Measurements from ENCODE around the gene BMP8A.
A peak's percentile ranks its signal among the peaks of the same experiment; 100 is the strongest.
"Not testable (repeated sequence)": the region's sequence is repeated elsewhere in the genome, so short reads cannot be mapped to it uniquely, and the experiment has no call there.

BMP8A gene, protein sequence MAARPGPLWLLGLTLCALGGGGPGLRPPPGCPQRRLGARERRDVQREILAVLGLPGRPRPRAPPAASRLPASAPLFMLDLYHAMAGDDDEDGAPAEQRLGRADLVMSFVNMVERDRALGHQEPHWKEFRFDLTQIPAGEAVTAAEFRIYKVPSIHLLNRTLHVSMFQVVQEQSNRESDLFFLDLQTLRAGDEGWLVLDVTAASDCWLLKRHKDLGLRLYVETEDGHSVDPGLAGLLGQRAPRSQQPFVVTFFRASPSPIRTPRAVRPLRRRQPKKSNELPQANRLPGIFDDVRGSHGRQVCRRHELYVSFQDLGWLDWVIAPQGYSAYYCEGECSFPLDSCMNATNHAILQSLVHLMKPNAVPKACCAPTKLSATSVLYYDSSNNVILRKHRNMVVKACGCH

DNA sequence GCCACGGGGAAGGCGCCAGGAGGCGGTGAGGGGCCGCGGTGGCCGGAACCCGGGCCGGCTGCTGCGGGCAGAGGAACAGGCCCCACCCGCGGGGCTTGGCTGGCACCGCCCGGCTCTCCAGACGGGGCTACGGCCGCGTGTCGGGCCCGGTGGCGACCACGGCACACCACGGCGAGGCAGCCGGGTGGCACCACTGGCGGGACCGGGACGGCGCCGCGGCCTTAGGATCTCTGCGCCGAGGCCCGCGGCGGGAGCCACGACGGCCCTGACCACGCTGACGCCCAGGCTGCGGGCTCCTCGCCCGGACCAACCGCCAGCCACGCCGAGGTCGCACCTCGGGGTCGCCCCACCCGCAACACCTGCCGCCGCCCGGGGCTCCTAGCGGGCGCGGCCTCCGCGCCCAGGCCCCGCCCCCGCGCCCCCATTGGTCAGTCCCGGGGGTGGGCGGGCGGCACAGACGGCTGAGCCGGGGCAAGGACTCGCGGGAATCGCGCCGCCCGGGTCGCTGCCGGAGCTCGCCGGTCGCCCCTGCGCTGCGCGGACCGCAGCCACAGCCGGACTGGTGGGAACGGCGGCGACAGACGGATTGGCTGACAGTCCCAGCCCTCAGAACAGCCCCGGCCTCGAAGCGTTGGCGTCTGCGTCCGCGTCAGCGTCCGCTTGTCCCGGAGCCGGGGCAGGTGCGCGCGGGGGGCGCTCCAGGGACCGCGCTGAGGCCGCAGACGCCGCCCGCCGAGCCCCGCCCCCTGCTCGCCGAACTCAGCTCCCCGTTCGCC, at the start of gene BMP8A:
BMP8A (plus strand) TSS at position 491 of the 776 bp plus-strand sequence. CDS start 356 bp downstream, outside the sequence.
- TF ChIP-seq, protein P1, sequence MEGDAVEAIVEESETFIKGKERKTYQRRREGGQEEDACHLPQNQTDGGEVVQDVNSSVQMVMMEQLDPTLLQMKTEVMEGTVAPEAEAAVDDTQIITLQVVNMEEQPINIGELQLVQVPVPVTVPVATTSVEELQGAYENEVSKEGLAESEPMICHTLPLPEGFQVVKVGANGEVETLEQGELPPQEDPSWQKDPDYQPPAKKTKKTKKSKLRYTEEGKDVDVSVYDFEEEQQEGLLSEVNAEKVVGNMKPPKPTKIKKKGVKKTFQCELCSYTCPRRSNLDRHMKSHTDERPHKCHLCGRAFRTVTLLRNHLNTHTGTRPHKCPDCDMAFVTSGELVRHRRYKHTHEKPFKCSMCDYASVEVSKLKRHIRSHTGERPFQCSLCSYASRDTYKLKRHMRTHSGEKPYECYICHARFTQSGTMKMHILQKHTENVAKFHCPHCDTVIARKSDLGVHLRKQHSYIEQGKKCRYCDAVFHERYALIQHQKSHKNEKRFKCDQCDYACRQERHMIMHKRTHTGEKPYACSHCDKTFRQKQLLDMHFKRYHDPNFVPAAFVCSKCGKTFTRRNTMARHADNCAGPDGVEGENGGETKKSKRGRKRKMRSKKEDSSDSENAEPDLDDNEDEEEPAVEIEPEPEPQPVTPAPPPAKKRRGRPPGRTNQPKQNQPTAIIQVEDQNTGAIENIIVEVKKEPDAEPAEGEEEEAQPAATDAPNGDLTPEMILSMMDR (IDR thresholded peaks at IDR 0.05; ENCODE audit: extremely low read depth, insufficient read depth, missing control alignments): peak; percentile 20
- DNase-seq (ENCODE audit: low spot score): peak; percentile 94

DNA sequence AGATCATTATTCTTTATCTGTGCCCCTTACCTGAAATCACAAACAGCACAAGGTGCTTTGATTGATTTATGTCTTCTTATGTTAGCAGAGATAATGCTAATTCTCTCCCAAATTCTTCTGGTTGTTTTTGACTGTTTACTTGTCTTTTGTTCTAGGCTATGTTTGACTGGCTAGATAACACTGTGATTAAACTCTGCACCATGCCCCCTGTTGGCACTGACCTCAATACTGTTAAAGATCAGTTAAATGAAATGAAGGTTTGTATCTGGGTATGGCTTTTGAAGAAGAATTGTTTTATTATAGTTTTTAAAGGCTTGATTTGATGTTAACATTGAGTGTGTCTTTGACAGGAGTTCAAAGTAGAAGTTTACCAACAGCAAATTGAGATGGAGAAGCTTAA, 49.6 kb upstream of the BMP8A start:
- no peak for DNase-seq (ENCODE audit: low spot score)
- in situ Hi-C loops (cut with MboI; ENCODE audit: low pct_unique_long_range_greater_than_20kb, low sequenced_read_pairs, unreplicated experiment): no loop called here
- TF ChIP-seq, protein P1 (IDR thresholded peaks at IDR 0.05; ENCODE audit: extremely low read depth, insufficient read depth, missing control alignments): no peak

More for the DNA sequence above, at the start of gene BMP8A:
- in situ Hi-C loops (cut with MboI; ENCODE audit: low pct_unique_long_range_greater_than_20kb, low sequenced_read_pairs, unreplicated experiment): no loop called here

DNA sequence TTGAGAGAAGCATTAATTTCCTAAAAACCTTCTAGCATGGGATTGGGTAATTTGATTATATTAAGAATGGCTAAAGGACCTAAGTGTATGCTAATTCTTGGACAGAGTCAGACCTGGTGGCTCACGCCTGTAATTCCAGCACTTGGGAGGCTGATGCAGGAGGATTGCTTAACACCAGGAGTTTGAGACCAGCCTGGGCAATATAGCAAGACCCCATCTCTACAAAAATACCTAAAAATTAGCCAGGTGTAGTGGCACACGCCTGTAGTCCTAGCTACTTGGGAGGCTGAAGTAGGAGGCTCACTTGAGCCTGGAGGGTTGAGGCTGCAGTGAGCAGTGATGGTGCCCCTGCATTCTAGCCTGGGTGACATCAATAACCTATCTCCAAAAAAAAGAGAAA, 45.9 kb upstream of the BMP8A start:
- no peak for DNase-seq (ENCODE audit: low spot score)
- TF ChIP-seq, protein P1 (IDR thresholded peaks at IDR 0.05; ENCODE audit: extremely low read depth, insufficient read depth, missing control alignments): no peak
- in situ Hi-C loops (cut with MboI; ENCODE audit: low pct_unique_long_range_greater_than_20kb, low sequenced_read_pairs, unreplicated experiment): no loop called here

DNA sequence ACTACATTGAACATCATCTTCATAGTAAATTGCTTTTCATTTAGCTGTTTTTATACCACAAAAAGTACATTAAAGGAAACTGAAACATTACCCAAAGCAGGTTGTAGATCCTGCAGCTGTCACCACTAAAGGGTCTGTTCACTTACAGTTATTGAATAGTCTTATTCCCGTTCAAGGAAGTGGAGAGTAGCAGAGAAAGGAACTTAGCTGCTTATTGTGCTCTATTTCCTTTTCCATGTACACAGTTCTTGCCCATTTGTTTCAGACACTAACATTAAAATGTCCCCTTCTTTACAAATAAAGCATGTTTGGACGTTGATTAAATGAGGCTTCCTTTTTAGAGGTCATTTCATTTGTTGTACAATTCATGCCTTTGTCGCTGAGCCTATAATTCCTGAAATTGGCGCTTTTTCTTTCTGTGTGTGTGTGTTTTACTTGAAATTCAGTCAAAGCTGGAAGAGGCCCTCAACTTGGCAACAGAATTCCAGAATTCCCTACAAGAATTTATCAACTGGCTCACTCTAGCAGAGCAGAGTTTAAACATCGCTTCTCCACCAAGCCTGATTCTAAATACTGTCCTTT, 44.4 kb upstream of the BMP8A start:
- in situ Hi-C loops (cut with MboI; ENCODE audit: low pct_unique_long_range_greater_than_20kb, low sequenced_read_pairs, unreplicated experiment): no loop called here
- DNase-seq (ENCODE audit: low spot score): no peak
- TF ChIP-seq, protein P1 (IDR thresholded peaks at IDR 0.05; ENCODE audit: extremely low read depth, insufficient read depth, missing control alignments): no peak

DNA sequence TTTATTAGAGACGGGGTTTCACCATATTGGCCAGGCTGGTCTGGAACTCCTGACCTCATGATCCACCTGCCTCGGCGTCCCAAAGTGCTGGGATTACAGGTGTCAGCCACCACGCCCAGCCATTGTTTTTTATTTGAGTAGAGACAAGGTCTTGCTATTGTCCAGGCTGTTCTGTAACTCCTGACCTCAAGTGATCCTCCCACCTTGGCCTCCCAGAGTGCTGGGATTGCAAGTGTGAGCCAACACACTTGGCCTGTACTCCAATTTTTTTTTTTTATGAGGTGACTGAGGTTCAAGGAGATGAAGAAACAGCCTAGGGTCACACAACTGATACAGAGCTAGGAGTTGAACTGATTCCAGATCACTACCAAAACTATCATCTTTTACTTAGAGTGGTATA, 41.4 kb upstream of the BMP8A start:
- in situ Hi-C loops (cut with MboI; ENCODE audit: low pct_unique_long_range_greater_than_20kb, low sequenced_read_pairs, unreplicated experiment): not testable (repeated sequence)

DNA sequence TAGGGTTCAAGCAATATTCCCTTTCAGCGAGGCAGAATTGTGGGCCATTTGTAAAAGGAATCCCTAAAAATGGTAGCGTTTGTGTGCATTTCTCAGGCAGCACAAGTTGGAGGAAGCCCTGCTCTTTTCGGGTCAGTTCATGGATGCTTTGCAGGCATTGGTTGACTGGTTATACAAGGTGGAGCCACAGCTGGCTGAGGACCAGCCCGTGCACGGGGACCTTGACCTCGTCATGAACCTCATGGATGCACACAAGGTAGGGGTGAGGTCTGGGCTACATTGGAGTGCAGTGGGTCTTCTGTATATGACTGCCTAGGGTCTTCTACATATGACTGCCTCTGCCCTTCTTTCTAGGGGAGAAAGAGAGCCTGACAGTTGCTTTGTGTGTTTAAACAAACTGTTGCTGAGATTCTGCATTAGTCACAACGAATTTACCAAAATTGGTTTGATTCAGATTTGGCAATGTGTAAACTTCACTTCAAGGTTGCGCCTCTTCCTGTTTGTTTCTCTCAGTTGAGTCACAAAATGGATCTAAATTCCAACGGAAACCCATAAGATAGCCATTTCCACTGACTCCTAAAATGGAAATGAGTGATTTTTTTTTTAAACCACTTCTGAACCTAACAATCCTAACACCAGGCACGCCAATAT, 40.4 kb upstream of the BMP8A start:
- TF ChIP-seq, protein P1 (IDR thresholded peaks at IDR 0.05; ENCODE audit: extremely low read depth, insufficient read depth, missing control alignments): no peak
- DNase-seq (ENCODE audit: low spot score): no peak

More for the DNA sequence above, 41.4 kb upstream of the BMP8A start:
- not testable (repeated sequence) for DNase-seq (ENCODE audit: low spot score)

More for the DNA sequence above, 40.4 kb upstream of the BMP8A start:
- in situ Hi-C loops (cut with MboI; ENCODE audit: low pct_unique_long_range_greater_than_20kb, low sequenced_read_pairs, unreplicated experiment): no loop called here

Data from GM13977 (cell line).